ENCODE results near the gene HCRTR2.

DNA sequence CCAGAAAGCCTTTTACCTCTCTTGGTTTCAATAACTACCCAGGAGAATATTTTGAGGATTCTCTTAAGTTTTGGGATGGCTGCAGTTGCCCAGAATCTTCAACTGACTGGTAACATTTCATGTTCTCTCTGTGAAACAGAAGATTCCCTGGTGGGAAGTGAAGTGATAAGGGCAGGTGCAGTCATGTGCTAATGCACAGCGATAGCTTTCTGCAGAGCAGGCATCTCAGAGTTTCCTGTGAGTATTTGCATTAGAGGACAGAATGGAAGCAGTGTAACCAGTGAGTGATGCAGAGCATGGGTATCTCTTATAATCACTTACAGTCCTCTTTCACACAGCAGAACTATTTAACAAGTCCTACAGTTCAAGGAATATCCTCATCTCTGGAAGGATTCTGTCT, 76.1 kb downstream of the HCRTR2 start:
- TF ChIP-seq, protein P1, sequence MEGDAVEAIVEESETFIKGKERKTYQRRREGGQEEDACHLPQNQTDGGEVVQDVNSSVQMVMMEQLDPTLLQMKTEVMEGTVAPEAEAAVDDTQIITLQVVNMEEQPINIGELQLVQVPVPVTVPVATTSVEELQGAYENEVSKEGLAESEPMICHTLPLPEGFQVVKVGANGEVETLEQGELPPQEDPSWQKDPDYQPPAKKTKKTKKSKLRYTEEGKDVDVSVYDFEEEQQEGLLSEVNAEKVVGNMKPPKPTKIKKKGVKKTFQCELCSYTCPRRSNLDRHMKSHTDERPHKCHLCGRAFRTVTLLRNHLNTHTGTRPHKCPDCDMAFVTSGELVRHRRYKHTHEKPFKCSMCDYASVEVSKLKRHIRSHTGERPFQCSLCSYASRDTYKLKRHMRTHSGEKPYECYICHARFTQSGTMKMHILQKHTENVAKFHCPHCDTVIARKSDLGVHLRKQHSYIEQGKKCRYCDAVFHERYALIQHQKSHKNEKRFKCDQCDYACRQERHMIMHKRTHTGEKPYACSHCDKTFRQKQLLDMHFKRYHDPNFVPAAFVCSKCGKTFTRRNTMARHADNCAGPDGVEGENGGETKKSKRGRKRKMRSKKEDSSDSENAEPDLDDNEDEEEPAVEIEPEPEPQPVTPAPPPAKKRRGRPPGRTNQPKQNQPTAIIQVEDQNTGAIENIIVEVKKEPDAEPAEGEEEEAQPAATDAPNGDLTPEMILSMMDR (IDR thresholded peaks at IDR 0.05; ENCODE audit: insufficient read depth, low read length, poor library complexity, severe bottlenecking), result no peak
- TF ChIP-seq EZH2phosphoT487 (conservative IDR thresholded peaks at IDR 0.05; ENCODE audit: low read length), result no peak
